GM12873 (cell line): ENCODE results near the gene TAP1.

Experiments
- CTCF ChIP-seq: IDR thresholded peaks from 2 replicates; pipeline ENCODE4 v1.5.1; 2012; ENCODE audit warnings: low read depth, mild to moderate bottlenecking, moderate library complexity, low read length, control low read depth; ENCODE audit not compliant: insufficient read depth; ENCODE audit errors: missing control alignments

Gene TAP1

GRCh38 chr6:32857156-32857891, 3.8 kb upstream of the TAP1 start:
- TF ChIP-seq CTCF, result no peak

GRCh38 chr6:32855467-32856174, 2.1 kb upstream of the TAP1 start:
- TF ChIP-seq CTCF, result no peak

GRCh38 chr6:32854376-32855178, 1.1 kb upstream of the TAP1 start:
- no peak for TF ChIP-seq CTCF

- no peak for TF ChIP-seq CTCF
Observed at GRCh38 chr6:32852844-32853540, 512 bp downstream of the TAP1 start.

GRCh38 chr6:32852018-32852843, 1.3 kb downstream of the TAP1 start:
- no peak for TF ChIP-seq CTCF

- no peak for TF ChIP-seq CTCF
Observed at GRCh38 chr6:32851025-32851424, 2.5 kb downstream of the TAP1 start.
